ENCODE results near the gene PODXL2.

Gene PODXL2

GRCh38 chr3:127706785-127707351 lies 77.9 kb downstream of the PODXL2 start:
- no peak for DNase-seq (ENCODE audit: low read depth in 2 of 2)

- no peak for DNase-seq (ENCODE audit: low read depth in 2 of 2)
These were observed 78.9 kb downstream of the PODXL2 start for GRCh38 chr3:127707851-127708411.

- no peak for DNase-seq (ENCODE audit: low read depth in 2 of 2)
These were observed 79.9 kb downstream of the PODXL2 start for GRCh38 chr3:127708837-127709236.

GRCh38 chr3:127709320-127710060 lies 80.5 kb downstream of the PODXL2 start:
- no peak for DNase-seq (ENCODE audit: low read depth in 2 of 2)

- DNase-seq (ENCODE audit: low read depth in 2 of 2) = no peak
These were observed 81.4 kb downstream of the PODXL2 start for GRCh38 chr3:127710155-127710941.

GRCh38 chr3:127711021-127711695 lies 82.2 kb downstream of the PODXL2 start:
- no peak for DNase-seq (ENCODE audit: low read depth in 2 of 2)

- DNase-seq (ENCODE audit: low read depth in 2 of 2) = no peak
These were observed 82.9 kb downstream of the PODXL2 start for GRCh38 chr3:127711896-127712295.

- no peak for DNase-seq (ENCODE audit: low read depth in 2 of 2)
These were observed 83.5 kb downstream of the PODXL2 start for GRCh38 chr3:127712461-127712860.

- no peak for DNase-seq (ENCODE audit: low read depth in 2 of 2)
These were observed 84.1 kb downstream of the PODXL2 start for GRCh38 chr3:127712881-127713771.

GRCh38 chr3:127714125-127714571 lies 85.2 kb downstream of the PODXL2 start:
- no peak for DNase-seq (ENCODE audit: low read depth in 2 of 2)

- no peak for DNase-seq (ENCODE audit: low read depth in 2 of 2)
These were observed 85.9 kb downstream of the PODXL2 start for GRCh38 chr3:127714866-127715265.

GRCh38 chr3:127715532-127715931 lies 86.5 kb downstream of the PODXL2 start:
- DNase-seq (ENCODE audit: low read depth in 2 of 2) = no peak

GRCh38 chr3:127716384-127716783 lies 87.4 kb downstream of the PODXL2 start:
- DNase-seq (ENCODE audit: low read depth in 2 of 2) = no peak

GRCh38 chr3:127717357-127718244 lies 88.6 kb downstream of the PODXL2 start:
- DNase-seq (ENCODE audit: low read depth in 2 of 2) = peak; percentile 47 to 57

GRCh38 chr3:127718245-127718915 lies 89.4 kb downstream of the PODXL2 start:
- no peak for DNase-seq (ENCODE audit: low read depth in 2 of 2)

- DNase-seq (ENCODE audit: low read depth in 2 of 2) = no peak
These were observed 89.9 kb downstream of the PODXL2 start for GRCh38 chr3:127718916-127719290.

- no peak for DNase-seq (ENCODE audit: low read depth in 2 of 2)
These were observed 90.4 kb downstream of the PODXL2 start for GRCh38 chr3:127719369-127719768.

GRCh38 chr3:127720161-127720823 lies 91.3 kb downstream of the PODXL2 start:
- DNase-seq (ENCODE audit: low read depth in 2 of 2) = no peak

Measured in fibroblast of skin of left biceps (primary cell).